Peyer's patch (tissue), 4 donors: ENCODE measurements around the gene ZNF846. TPM values are rescaled to one million over a fixed set of nuclear protein-coding genes. Genes with fewer than 3 reads are reported as not detected.
A peak's percentile ranks its signal among the peaks of the same experiment; 100 is the strongest.

Source experiments
- DNase-seq, 3 donors: peaks; one replicate each; pipeline ENCODE4 v3.0.0-alpha.2; 2017 to 2019
- H3K27ac ChIP-seq, 4 donors: fragments of 200-600 bp; sonication (generic); one replicate each; pipeline ENCODE4 v1.5.1; 2016 to 2019
- H3K27me3 ChIP-seq, 2 donors: fragments of 200-600 bp; sonication (generic); one replicate each; pipeline ENCODE4 v1.5.1; 2019
- H3K36me3 ChIP-seq, 3 donors: fragments of 200-600 bp; sonication (generic); one replicate each; pipeline ENCODE4 v1.5.1; 2016 to 2019
- H3K4me1 ChIP-seq, 4 donors: fragments of 200-600 bp; sonication (generic); one replicate each; pipeline ENCODE4 v1.5.1; 2016 to 2019
- H3K4me3 ChIP-seq, 4 donors: fragments of 200-600 bp; sonication (generic); 1 replicate in 3 of 4; 2 replicates in 1 of 4; pipeline ENCODE4 v1.5.1; 2016 to 2019; ENCODE audit warnings: mild to moderate bottlenecking in 1 of 4
- H3K9me3 ChIP-seq, 4 donors: fragments of 200-600 bp; sonication (generic); one replicate each; pipeline ENCODE4 v1.5.1; 2016 to 2019; ENCODE audit warnings: mild to moderate bottlenecking in 1 of 4
- CTCF ChIP-seq, 6 experiments: fragments of 450-650 bp in 4 of 6; fragments of 200-600 bp in 2 of 6; sonication (generic) in 1 of 6; IDR thresholded peaks; one replicate each; pipeline ENCODE4 v1.5.1; 2017 to 2019; ENCODE audit warnings: antibody characterized with exemption in 6 of 6, mild to moderate bottlenecking in 3 of 6, moderate library complexity in 1 of 6
- POLR2A ChIP-seq, 2 donors: fragments of 450-650 bp; IDR thresholded peaks; one replicate each; pipeline ENCODE4 v1.5.1; 2017; ENCODE audit warnings: antibody characterized with exemption in 2 of 2, mild to moderate bottlenecking in 2 of 2, moderate library complexity in 2 of 2
- total RNA-seq, 4 donors: library from RNA; depleted of rRNA; stranded (reverse); fragments of >200 nt; gene quantifications; one replicate each; pipeline ENCODE4 v1.1.0, GENCODE V29; 2016

The ZNF846 gene
- total RNA-seq = 10 to 100 TPM in 3 of 4 donors, 1 to 10 TPM in 1; 6.8 to 20.6 (median 14.8) TPM

- H3K4me3 ChIP-seq = peak within 1 kb of the TSS; percentile 59 to 75 (median 68)
- TF ChIP-seq POLR2A (IDR thresholded peaks at IDR 0.05) = peak; percentile 83
- peak in 1 of 6 experiments; percentile 2 for TF ChIP-seq CTCF (IDR thresholded peaks at IDR 0.05)
Measured at GRCh38 chr19:9768175-9769112, at the start of gene ZNF846. Gene ZNF846, minus strand, starts transcription at chr19:9768738. Its CDS starts 3,788 bp downstream, at chr19:9764950.

GRCh38 chr19:9818175-9818733, 49.7 kb upstream of the ZNF846 start:
- peaks cover 0 to 22% (median 13%) of the 10 kb centered on the region in 4 donors for H3K4me1 ChIP-seq
- peak overlapping the region; percentile 87 to 99 (median 95) for H3K27ac ChIP-seq
- H3K27me3 ChIP-seq = no peaks in the 10 kb centered on the region
- H3K36me3 ChIP-seq = peaks cover 0 to 7% (median 0%) of the 10 kb centered on the region in 3 donors
- peak overlapping the region; percentile 84 to 96 (median 86) for H3K4me3 ChIP-seq
- TF ChIP-seq CTCF (IDR thresholded peaks at IDR 0.05) (no peak), POLR2A (IDR thresholded peaks at IDR 0.05) (no peak)
- H3K9me3 ChIP-seq = peaks cover 0 to 6% (median 0%) of the 10 kb centered on the region in 4 donors
- no peak for DNase-seq

More at GRCh38 chr19:9768175-9769112, at the start of gene ZNF846:
- Histone ChIP-seq H3K27me3 (no peaks in the 10 kb centered on the region), H3K9me3 (no peaks in the 10 kb centered on the region), H3K36me3 (peaks cover 0 to 6% (median 0%) of the 10 kb centered on the region in 3 donors), H3K4me1 (peaks cover 2 to 8% (median 4%) of the 10 kb centered on the region in 4 donors), H3K27ac (peak within 1 kb of the TSS; percentile 91 to 94 (median 94))
- peak; percentile 92 to 97 (median 95) for DNase-seq

- no peak overlapping the region for H3K4me3 ChIP-seq
- peaks cover 0 to 6% (median 0%) of the 10 kb centered on the region in 4 donors for H3K9me3 ChIP-seq
- H3K4me1 ChIP-seq = peaks cover 0 to 4% (median 0%) of the 10 kb centered on the region in 4 donors
- DNase-seq = no peak
- H3K27me3 ChIP-seq = no peaks in the 10 kb centered on the region
- H3K27ac ChIP-seq = no peak overlapping the region
- TF ChIP-seq CTCF (IDR thresholded peaks at IDR 0.05) (no peak), POLR2A (IDR thresholded peaks at IDR 0.05) (no peak)
- peaks cover 0 to 55% (median 0%) of the 10 kb centered on the region in 3 donors for H3K36me3 ChIP-seq
Measured at GRCh38 chr19:9811139-9811538, 42.6 kb upstream of the ZNF846 start.

GRCh38 chr19:9808855-9809824, 40.6 kb upstream of the ZNF846 start:
- peak overlapping the region in 1 of 4 donors; percentile 49 for H3K27ac ChIP-seq
- DNase-seq = no peak
- H3K9me3 ChIP-seq = no peaks in the 10 kb centered on the region
- H3K4me1 ChIP-seq = no peaks in the 10 kb centered on the region
- H3K4me3 ChIP-seq = no peak overlapping the region
- TF ChIP-seq CTCF (IDR thresholded peaks at IDR 0.05) (no peak), POLR2A (IDR thresholded peaks at IDR 0.05) (no peak)
- H3K27me3 ChIP-seq = no peaks in the 10 kb centered on the region
- peaks cover 0 to 60% (median 0%) of the 10 kb centered on the region in 3 donors for H3K36me3 ChIP-seq

- H3K4me1 ChIP-seq = no peaks in the 10 kb centered on the region
- no peaks in the 10 kb centered on the region for H3K27me3 ChIP-seq
- no peak overlapping the region for H3K27ac ChIP-seq
- TF ChIP-seq CTCF (IDR thresholded peaks at IDR 0.05) (no peak), POLR2A (IDR thresholded peaks at IDR 0.05) (no peak)
- no peaks in the 10 kb centered on the region for H3K9me3 ChIP-seq
- no peak for DNase-seq
- H3K4me3 ChIP-seq = no peak overlapping the region
- H3K36me3 ChIP-seq = peaks cover 0 to 52% (median 0%) of the 10 kb centered on the region in 3 donors
Measured at GRCh38 chr19:9806803-9807202, 38.3 kb upstream of the ZNF846 start.
